Lung (tissue), 12 donors: ENCODE data around the gene EDARADD. TPM values are rescaled to one million over a fixed set of nuclear protein-coding genes. Genes with fewer than 3 reads are reported as not detected.

Source experiments
- ATAC-seq: fragments of 200-7000 bp; cut with Tn5 transposase; one replicate; pipeline ENCODE4 v1.9.1; 2020; ENCODE audit warnings: moderate number of reproducible peaks; ENCODE audit not compliant: insufficient read depth, low FRiP score
- DNase-seq, 3 donors: peaks; one replicate each; pipeline ENCODE4 v3.0.0-alpha.2; 2013 to 2017
- H3K27ac ChIP-seq, 2 donors: one replicate each; pipeline ENCODE4 v1.5.1; 2013; ENCODE audit warnings: mild to moderate bottlenecking in 2 of 2, moderate library complexity in 2 of 2, control low read depth in 1 of 2, inconsistent platforms in 1 of 2, low read depth in 1 of 2, low read length in 1 of 2
- H3K27me3 ChIP-seq, 3 donors: one replicate each; pipeline ENCODE4 v1.5.1; 2013; ENCODE audit warnings: low read length in 2 of 3; ENCODE audit not compliant: control insufficient read depth in 3 of 3, insufficient read depth in 3 of 3
- H3K36me3 ChIP-seq, 4 donors: one replicate each; pipeline ENCODE4 v1.5.1; 2013; ENCODE audit warnings: low read length in 4 of 4, mild to moderate bottlenecking in 1 of 4, moderate library complexity in 1 of 4; ENCODE audit not compliant: control insufficient read depth in 4 of 4, insufficient read depth in 4 of 4
- H3K4me1 ChIP-seq, 5 donors: one replicate each; pipeline ENCODE4 v1.5.1; 2013; ENCODE audit warnings: low read length in 5 of 5, mild to moderate bottlenecking in 2 of 5, moderate library complexity in 1 of 5; ENCODE audit not compliant: control insufficient read depth in 5 of 5, insufficient read depth in 5 of 5
- H3K4me3 ChIP-seq: one replicate; pipeline ENCODE4 v1.5.1; 2013; ENCODE audit warnings: mild to moderate bottlenecking, control low read depth, moderate library complexity
- H3K9ac ChIP-seq, 2 donors: one replicate each; pipeline ENCODE4 v1.5.1; 2013; ENCODE audit warnings: low read length in 2 of 2, control low read depth in 1 of 2; ENCODE audit not compliant: insufficient read depth in 1 of 2
- H3K9me3 ChIP-seq, 4 donors: one replicate each; pipeline ENCODE4 v1.5.1; 2013; ENCODE audit warnings: low read length in 3 of 4, mild to moderate bottlenecking in 1 of 4, moderate library complexity in 1 of 4; ENCODE audit not compliant: control insufficient read depth in 4 of 4, insufficient read depth in 3 of 4
- WGBS, 2 donors: extraction: QIAGEN DNeasy Blood & Tissue Kit; methylation state at CpG; one replicate each; pipeline ENCODE4 v1.1.7; 2013; 5-methylcytosine and 5-hydroxymethylcytosine counted together
- polyA plus RNA-seq, 2 donors: library from polyadenylated mRNA; stranded (reverse); fragments of 200-250 nt; gene quantifications; one replicate each; pipeline ENCODE4 v1.2.1, GENCODE V29; 2013
- total RNA-seq, 2 donors: library from RNA; depleted of rRNA in 1 of 2; stranded (reverse); fragments of >200 nt in 1 of 2; gene quantifications; one replicate each; pipeline ENCODE4 v1.2.1, GENCODE V29; 2014 to 2021
- TF ChIP-seq, protein P1 (sequence below): IDR thresholded peaks from 2 replicates; pipeline ENCODE4 v1.5.1; 2012; ENCODE audit warnings: mild to moderate bottlenecking; ENCODE audit errors: control extremely low read depth, extremely low read depth
- donor health status: control.
- donor health status: control.
- donor health status: Bipolar disorder and iron deficiency.
- donor health status: healthy.
- donor health status: DM: yes; HTN: yes; CAD: no.

Gene EDARADD
- total and polyA plus RNA-seq, 4 donors: 0.37 to 2.3 (median 1.1) TPM

DNA sequence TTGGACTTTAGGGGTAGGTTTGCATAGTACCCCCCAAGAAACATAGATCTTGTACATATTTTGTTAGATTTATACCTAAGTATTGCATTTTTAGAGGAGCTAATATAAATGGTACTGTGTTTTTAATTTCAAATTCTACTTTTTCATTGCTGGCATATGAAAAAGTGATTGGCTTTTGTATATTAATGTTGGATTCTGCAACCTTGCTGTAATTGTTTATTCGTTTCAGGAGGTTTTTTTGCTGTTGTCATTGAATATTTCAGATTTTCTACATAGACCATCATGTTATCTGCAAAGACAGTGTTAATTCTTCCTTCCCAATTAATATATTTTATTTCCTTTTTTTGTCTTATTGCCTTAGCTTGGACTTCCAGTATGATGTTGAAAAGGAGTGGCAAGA is 23.0 kb upstream of the EDARADD start:
- TF ChIP-seq, protein P1, sequence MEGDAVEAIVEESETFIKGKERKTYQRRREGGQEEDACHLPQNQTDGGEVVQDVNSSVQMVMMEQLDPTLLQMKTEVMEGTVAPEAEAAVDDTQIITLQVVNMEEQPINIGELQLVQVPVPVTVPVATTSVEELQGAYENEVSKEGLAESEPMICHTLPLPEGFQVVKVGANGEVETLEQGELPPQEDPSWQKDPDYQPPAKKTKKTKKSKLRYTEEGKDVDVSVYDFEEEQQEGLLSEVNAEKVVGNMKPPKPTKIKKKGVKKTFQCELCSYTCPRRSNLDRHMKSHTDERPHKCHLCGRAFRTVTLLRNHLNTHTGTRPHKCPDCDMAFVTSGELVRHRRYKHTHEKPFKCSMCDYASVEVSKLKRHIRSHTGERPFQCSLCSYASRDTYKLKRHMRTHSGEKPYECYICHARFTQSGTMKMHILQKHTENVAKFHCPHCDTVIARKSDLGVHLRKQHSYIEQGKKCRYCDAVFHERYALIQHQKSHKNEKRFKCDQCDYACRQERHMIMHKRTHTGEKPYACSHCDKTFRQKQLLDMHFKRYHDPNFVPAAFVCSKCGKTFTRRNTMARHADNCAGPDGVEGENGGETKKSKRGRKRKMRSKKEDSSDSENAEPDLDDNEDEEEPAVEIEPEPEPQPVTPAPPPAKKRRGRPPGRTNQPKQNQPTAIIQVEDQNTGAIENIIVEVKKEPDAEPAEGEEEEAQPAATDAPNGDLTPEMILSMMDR: no peak
- Histone ChIP-seq H3K36me3 (no peaks in the 10 kb centered on the region), H3K27ac (no peak overlapping the region), H3K4me1 (no peaks in the 10 kb centered on the region), H3K9ac (no peak overlapping the region), H3K27me3 (no peaks in the 10 kb centered on the region), H3K9me3 (peaks cover 0 to 5% (median under 1%) of the 10 kb centered on the region in 4 donors), H3K4me3 (no peak overlapping the region)
- 75% methylated on average over 1 of the region's 1 CpG for WGBS, 2 donors
- no peak for ATAC-seq
- no peak for DNase-seq

DNA sequence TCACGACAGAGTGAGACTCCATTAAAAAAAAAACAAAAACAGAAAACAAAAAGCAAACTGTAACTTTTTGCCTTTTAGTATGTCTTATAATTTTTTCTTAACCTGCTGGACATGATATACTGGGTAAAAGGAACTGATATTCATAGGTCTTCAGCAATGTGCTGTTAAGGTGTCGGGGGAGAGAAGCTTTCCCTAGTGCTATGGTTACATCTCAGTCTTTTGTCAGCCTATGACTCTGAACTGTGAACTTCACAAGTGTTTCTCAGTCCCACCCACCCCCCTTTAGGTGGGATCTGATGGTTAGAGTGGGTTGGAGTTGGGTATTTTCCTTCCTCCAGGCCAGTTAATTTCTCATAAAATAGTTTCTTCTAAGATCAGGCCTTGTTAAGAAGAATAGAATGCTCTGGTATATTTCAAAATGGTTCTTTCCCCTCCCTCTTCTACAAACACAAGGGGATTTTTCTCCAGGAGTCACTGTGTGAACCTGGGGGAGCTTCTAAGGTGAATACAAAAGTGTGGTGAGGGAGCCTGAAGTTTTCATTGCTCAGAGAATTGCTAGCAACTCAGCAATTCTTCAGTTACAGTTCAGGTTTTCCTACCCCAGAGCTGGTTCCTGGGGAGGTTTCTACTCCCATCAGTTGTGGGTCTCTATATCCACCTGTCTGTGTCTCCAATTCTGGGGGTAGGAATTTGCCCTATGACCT is 16.1 kb upstream of the EDARADD start:
- DNase-seq (no peak), ATAC-seq (no peak)
- 97 to 99% methylated on average over 2 of the region's 2 CpGs for WGBS, 2 donors
- Histone ChIP-seq H3K36me3 (no peaks in the 10 kb centered on the region), H3K4me1 (no peaks in the 10 kb centered on the region), H3K27ac (no peak overlapping the region), H3K4me3 (no peak overlapping the region), H3K27me3 (no peaks in the 10 kb centered on the region), H3K9ac (no peak overlapping the region), H3K9me3 (no peaks in the 10 kb centered on the region)
- TF ChIP-seq, protein P1: no peak

GRCh38 chr1:236381565-236382158 is 12.4 kb upstream of the EDARADD start:
- TF ChIP-seq, protein P1: no peak
- H3K27ac ChIP-seq: no peak overlapping the region
- no peaks in the 10 kb centered on the region for H3K9me3 ChIP-seq
- H3K36me3 ChIP-seq: no peaks in the 10 kb centered on the region
- DNase-seq (no peak), ATAC-seq (no peak)
- H3K4me3 ChIP-seq: no peak overlapping the region
- H3K4me1 ChIP-seq: no peaks in the 10 kb centered on the region
- no peak overlapping the region for H3K9ac ChIP-seq
- H3K27me3 ChIP-seq: no peaks in the 10 kb centered on the region

DNA sequence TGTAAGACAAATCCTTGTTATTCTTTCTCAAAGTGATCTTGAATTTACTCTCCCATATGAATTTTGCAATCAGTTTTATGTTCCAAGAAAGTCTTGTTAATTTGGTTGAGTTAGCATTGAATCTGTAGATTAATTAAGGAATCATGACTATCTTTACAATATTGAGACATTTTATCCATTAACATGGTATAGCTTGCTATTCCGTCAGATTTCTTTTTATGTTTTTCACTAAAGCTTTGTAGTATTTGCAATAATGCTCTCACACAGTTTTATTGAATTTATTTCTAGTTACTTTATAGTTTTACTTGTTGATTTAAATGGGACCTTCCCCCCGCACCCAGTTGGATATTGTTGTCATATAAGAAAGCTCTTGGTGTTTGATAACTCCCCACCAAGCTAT is 5.8 kb upstream of the EDARADD start:
- H3K9ac ChIP-seq: no peak overlapping the region
- no peaks in the 10 kb centered on the region for H3K4me1 ChIP-seq
- ATAC-seq: no peak
- WGBS, 2 donors: 95 to 98% methylated on average over 2 of the region's 2 CpGs
- no peaks in the 10 kb centered on the region for H3K36me3 ChIP-seq
- DNase-seq: no peak
- no peak overlapping the region for H3K27ac ChIP-seq
- no peaks in the 10 kb centered on the region for H3K27me3 ChIP-seq
- H3K9me3 ChIP-seq: no peaks in the 10 kb centered on the region
- TF ChIP-seq, protein P1: no peak
- H3K4me3 ChIP-seq: no peak overlapping the region
